Endodermal cell (in vitro differentiated cells): Measurements from ENCODE around the gene BPHL. TPM values are rescaled to one million over a fixed set of nuclear protein-coding genes. Genes with fewer than 3 reads are reported as not detected.

Experiments used
- DNase-seq: peaks from one replicate; pipeline ENCODE4 v3.0.0-alpha.2; 2017
- H3K27ac ChIP-seq: 2 replicates; pipeline ENCODE4 v1.5.1; 2013; ENCODE audit warnings: mild to moderate bottlenecking, low read depth, low read length, moderate library complexity
- H3K27me3 ChIP-seq: 2 replicates; pipeline ENCODE4 v1.6.1; 2013; ENCODE audit warnings: mild to moderate bottlenecking, low read length, moderate library complexity; ENCODE audit not compliant: insufficient read depth, control insufficient read depth, poor library complexity, severe bottlenecking
- H3K36me3 ChIP-seq: 2 replicates; pipeline ENCODE4 v1.7.0; 2013; ENCODE audit warnings: mild to moderate bottlenecking, low read length, moderate library complexity; ENCODE audit not compliant: control insufficient read depth, insufficient read depth
- H3K4me1 ChIP-seq: one replicate; pipeline ENCODE4 v1.7.0; 2013; ENCODE audit warnings: low read length; ENCODE audit not compliant: control insufficient read depth, insufficient read depth
- H3K4me3 ChIP-seq: 2 replicates; pipeline ENCODE4 v1.5.1; 2013; ENCODE audit warnings: mild to moderate bottlenecking, low read length, moderate library complexity
- H3K9ac ChIP-seq: 2 replicates; pipeline ENCODE4 v1.6.1; 2013; ENCODE audit warnings: mild to moderate bottlenecking, low read length, moderate library complexity; ENCODE audit not compliant: poor library complexity, severe bottlenecking; ENCODE audit errors: extremely low read depth
- H3K9me3 ChIP-seq: 2 replicates; pipeline ENCODE4 v1.6.1; 2013; ENCODE audit warnings: mild to moderate bottlenecking, low read length, moderate library complexity; ENCODE audit not compliant: control insufficient read depth
- H3K27ac Mint-ChIP-seq: 2 replicates; pipeline ENCODE4 v1.8.0; 2020; ENCODE audit warnings: mixed read lengths
- H3K27me3 Mint-ChIP-seq: 2 replicates; pipeline ENCODE4 v1.8.0; 2021; ENCODE audit warnings: mild to moderate bottlenecking, mixed read lengths; ENCODE audit not compliant: insufficient read depth
- H3K36me3 Mint-ChIP-seq: 2 replicates; pipeline ENCODE4 v1.8.0; 2020; ENCODE audit warnings: low read depth, mixed read lengths
- H3K4me1 Mint-ChIP-seq: 2 replicates; pipeline ENCODE4 v1.8.0; 2020; ENCODE audit warnings: mixed read lengths
- H3K4me3 Mint-ChIP-seq: 2 replicates; pipeline ENCODE4 v1.8.0; 2020; ENCODE audit warnings: mild to moderate bottlenecking, moderate library complexity, mixed read lengths
- H3K9me3 Mint-ChIP-seq: 2 replicates; pipeline ENCODE4 v1.8.0; 2020; ENCODE audit warnings: mild to moderate bottlenecking, mixed read lengths
- WGBS, 2 experiments: methylation state at CpG; one replicate each; pipeline versions ENCODE4 v1.1.5 to v1.1.7; 2013; ENCODE audit warnings: missing lambda C conversion rate in 2 of 2, mixed read lengths in 1 of 2; ENCODE audit not compliant: insufficient coverage in 1 of 2, insufficient read length in 1 of 2; 5-methylcytosine and 5-hydroxymethylcytosine counted together
- total RNA-seq, 2 donors: library from RNA; stranded (reverse); fragmentation: NEBNext Ultra II Directional in 1 of 2; extraction: Animal tissue kit (Norgen Biotek cat#: 25700) in 1 of 2; gene quantifications; 2 replicates in 1 of 2; 3 replicates in 1 of 2; pipeline ENCODE4 v1.2.1, GENCODE V29; 2021
- TF ChIP-seq, protein P1 (sequence below): fragments of 200-600 bp; sonication (generic); conservative IDR thresholded peaks from 2 replicates; pipeline ENCODE4 v1.5.0; 2021; ENCODE audit warnings: antibody characterized with exemption, mild to moderate bottlenecking

Gene BPHL
- total RNA-seq, 2 donors from 2014 or later, result 42.8 to 42.9 TPM

- Mint-ChIP-seq H3K4me1 (peaks cover 17% of the 10 kb centered on the region), H3K9me3 (no peaks in the 10 kb centered on the region), H3K27me3 (no peaks in the 10 kb centered on the region), H3K27ac (no peak overlapping the region), H3K36me3 (peaks cover 59% of the 10 kb centered on the region), H3K4me3 (no peak overlapping the region)
- Histone ChIP-seq H3K27ac (no peak overlapping the region), H3K27me3 (no peaks in the 10 kb centered on the region), H3K9ac (no peak overlapping the region), H3K36me3 (peaks cover 36% of the 10 kb centered on the region), H3K9me3 (no peaks in the 10 kb centered on the region), H3K4me1 (peaks cover 3% of the 10 kb centered on the region), H3K4me3 (no peak overlapping the region)
- TF ChIP-seq, protein P1, sequence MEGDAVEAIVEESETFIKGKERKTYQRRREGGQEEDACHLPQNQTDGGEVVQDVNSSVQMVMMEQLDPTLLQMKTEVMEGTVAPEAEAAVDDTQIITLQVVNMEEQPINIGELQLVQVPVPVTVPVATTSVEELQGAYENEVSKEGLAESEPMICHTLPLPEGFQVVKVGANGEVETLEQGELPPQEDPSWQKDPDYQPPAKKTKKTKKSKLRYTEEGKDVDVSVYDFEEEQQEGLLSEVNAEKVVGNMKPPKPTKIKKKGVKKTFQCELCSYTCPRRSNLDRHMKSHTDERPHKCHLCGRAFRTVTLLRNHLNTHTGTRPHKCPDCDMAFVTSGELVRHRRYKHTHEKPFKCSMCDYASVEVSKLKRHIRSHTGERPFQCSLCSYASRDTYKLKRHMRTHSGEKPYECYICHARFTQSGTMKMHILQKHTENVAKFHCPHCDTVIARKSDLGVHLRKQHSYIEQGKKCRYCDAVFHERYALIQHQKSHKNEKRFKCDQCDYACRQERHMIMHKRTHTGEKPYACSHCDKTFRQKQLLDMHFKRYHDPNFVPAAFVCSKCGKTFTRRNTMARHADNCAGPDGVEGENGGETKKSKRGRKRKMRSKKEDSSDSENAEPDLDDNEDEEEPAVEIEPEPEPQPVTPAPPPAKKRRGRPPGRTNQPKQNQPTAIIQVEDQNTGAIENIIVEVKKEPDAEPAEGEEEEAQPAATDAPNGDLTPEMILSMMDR, result no peak
- no peak for DNase-seq
- WGBS, 2 experiments, result 86 to 87% methylated on average over 12 to 14 of the region's 14 CpGs
Measured at GRCh38 chr6:3139090-3139903, 20.8 kb downstream of the BPHL start.

DNA sequence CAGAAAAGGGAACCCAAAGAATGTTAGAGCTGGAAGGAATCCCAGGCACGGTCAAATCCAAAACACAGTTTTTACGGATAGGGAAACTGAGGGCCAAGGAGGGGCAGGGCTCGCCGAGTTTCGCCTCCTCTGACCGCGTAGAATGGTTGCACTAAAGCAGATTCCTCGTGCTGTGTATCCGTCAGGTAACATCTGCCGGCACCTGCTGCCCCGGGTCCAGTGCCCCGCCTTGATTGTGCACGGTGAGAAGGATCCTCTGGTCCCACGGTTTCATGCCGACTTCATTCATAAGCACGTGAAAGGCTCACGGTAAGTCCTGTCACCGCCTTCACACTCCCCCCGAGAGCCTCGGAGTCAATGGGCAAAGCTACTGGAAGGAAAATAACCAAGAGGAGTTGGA, 21.7 kb downstream of the BPHL start:
- Mint-ChIP-seq H3K4me1 (peaks cover 15% of the 10 kb centered on the region), H3K4me3 (no peak overlapping the region), H3K27me3 (no peaks in the 10 kb centered on the region), H3K9me3 (peaks cover 2% of the 10 kb centered on the region), H3K27ac (no peak overlapping the region), H3K36me3 (peaks cover 61% of the 10 kb centered on the region)
- no peaks in the 10 kb centered on the region for H3K27me3 ChIP-seq
- H3K4me3 ChIP-seq, result no peak overlapping the region
- no peak overlapping the region for H3K27ac ChIP-seq
- WGBS, 2 experiments, result 90 to 96% methylated on average over 20 of the region's 20 CpGs
- H3K4me1 ChIP-seq, result peaks cover 3% of the 10 kb centered on the region
- no peak for DNase-seq
- peaks cover 36% of the 10 kb centered on the region for H3K36me3 ChIP-seq
- TF ChIP-seq, protein P1, result no peak
- no peak overlapping the region for H3K9ac ChIP-seq
- no peaks in the 10 kb centered on the region for H3K9me3 ChIP-seq

DNA sequence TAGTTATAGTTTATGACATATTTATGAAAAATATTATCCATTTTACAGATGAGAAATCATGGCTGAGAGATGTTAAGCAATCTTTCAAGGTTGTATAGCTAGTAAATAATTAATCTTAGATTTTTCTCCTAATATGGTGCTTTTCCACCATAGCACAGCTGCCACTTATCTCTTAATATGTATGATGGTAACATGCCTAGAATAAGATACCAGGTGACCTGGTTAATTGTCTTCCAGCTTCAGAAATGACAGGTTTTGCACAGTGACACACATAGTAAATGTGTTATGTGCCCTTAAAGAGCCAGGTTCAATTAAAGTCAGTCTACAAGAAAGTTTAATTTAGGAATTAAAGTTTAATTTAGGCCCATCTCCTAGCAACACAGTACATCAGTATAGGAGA, 24.0 kb downstream of the BPHL start:
- peaks cover 2% of the 10 kb centered on the region for H3K9me3 Mint-ChIP-seq
- Histone ChIP-seq H3K27me3 (no peaks in the 10 kb centered on the region), H3K9ac (no peak overlapping the region), H3K36me3 (peaks cover 29% of the 10 kb centered on the region), H3K4me1 (no peaks in the 10 kb centered on the region), H3K9me3 (no peaks in the 10 kb centered on the region), H3K4me3 (no peak overlapping the region), H3K27ac (no peak overlapping the region)
- H3K27me3 Mint-ChIP-seq, result no peaks in the 10 kb centered on the region
- no peak for DNase-seq
- H3K27ac Mint-ChIP-seq, result no peak overlapping the region
- H3K36me3 Mint-ChIP-seq, result peaks cover 59% of the 10 kb centered on the region
- TF ChIP-seq, protein P1, result no peak
- H3K4me3 Mint-ChIP-seq, result no peak overlapping the region
- H3K4me1 Mint-ChIP-seq, result peaks cover 4% of the 10 kb centered on the region
